GM21367 (cell line): ENCODE results near the gene MCM7.

Experiments used
- ATAC-seq: cut with Tn5 transposase; IDR thresholded peaks from one replicate; pipeline ENCODE4 v1.9.1; 2021; ENCODE audit not compliant: unreplicated experiment

The MCM7 gene

DNA sequence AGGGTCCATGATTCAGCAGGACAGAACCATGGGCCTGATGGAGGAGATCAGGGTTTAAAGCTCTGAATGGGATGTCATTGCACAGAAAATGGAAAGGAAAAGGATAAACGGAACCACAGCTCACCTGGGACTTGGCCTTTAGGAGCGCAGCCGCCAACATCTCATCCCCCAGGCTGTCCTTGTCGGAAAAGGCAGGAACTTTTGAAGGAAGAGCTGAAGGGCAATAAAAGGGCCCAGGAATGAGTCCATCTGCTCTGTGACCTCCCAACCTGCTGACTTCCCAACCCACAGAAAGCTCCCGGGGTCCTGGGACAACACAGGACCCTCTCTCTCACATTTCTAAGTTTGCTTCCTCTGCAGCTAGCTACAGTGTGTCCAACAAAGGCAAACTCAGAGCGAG, 25.8 kb downstream of the MCM7 start:
- no peak for ATAC-seq

DNA sequence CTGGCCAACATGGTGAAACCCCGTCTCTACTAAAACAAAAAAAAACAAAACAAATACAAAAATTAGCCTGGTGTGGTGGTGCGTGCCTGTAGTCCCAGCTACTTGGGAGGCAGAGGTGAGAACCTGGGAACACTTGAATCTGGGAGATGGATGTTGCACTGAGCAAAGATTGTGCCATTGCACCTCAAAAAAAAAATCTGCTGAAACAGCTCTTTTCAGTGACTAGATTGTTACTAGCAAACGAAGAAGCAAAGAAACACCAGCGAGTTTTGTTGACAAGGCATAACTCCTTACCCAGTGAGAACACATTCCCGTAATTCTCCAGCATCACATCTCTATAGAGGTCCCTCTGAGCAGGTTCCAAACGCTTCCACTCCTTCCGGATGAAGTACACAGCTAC, 26.4 kb downstream of the MCM7 start:
- no peak for ATAC-seq

DNA sequence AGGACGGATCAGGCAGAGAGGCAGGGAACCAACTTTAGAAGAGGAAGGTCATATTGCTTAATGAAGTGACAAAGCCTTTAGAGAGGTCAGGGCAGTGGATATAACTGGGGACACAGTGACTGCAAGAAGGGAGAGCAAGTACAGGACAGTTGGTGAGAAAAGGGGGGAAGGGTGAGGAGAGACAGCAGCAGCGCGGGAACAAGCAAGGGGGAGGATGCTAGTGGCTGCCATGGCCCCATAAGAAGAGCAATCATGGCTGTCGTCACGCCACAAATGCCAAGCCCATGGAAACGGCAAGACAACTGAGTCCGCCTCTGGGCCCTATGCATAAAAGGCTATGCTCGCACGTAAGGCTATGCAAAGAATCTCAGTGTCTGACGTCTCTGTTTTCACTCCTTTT, 28.7 kb downstream of the MCM7 start:
- no peak for ATAC-seq

DNA sequence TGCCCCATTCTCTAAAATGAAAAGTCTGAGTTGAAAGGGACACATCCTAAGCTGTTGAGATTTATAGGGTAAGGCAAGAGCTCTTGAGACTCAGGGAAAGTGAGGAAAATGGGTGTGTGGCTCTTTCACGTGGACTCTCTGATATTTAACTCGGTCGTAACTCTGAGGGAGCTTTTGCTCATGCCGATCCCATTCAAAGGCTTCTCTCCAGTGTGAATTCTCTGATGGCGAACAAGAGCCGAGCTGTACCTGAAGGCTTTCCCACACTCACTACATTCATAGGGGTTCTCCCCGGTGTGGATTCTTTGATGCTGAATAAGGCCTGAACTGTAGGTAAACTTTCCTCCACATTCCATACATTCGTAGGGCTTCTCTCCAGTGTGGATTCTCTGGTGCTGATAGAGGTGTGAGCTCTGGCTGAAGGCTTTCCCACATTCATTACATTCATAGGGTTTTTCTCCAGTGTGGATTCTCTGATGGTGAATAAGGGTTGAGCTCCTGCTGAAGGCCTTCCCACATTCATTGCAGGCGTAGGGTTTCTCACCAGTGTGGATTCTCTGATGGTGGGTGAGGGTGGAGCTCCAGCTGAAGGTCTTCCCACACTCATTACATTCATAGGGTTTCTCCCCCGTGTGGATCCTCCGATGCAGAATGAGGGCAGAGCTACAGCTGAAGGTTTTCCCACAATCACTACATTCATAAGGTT, 30.0 kb downstream of the MCM7 start:
- ATAC-seq, result no peak

DNA sequence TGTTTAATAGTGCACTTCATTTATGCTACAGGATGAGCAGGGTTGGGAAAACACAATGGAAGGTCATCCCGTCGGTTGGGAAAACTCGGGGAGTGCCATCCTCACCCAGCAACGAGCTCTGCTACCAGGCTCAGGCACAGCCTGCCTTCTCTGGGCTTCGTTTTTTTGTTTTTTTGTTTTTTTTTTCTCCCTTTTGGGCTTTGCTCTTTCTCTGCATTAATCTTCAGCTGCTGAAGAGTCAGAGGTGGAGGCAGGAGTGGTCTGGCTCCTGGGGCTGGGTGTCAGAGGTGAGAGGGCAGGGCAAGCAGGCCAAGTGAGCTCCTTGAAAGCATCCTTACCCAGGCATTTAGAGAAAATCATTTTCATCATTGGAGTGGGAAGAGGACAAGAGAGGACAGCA, 31.2 kb downstream of the MCM7 start:
- ATAC-seq, result no peak

DNA sequence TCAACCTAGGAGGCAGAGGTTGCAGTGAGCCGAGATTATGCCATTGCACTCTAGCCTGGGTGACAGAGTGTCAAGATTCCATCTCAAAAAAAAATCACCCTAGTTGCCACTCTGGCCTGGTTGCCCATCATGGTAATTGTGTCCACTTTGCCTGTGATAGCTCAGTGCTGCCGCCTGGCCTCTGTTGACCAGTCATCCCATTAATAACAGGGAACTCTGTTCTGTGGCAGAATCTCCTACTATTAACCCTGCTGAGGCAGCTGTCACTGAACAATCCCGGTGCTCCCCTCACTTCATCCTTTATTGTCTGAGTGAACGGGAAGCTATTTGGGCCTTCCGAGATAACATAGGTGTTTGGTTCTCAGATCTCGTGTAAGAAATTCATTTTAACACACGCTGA, 34.2 kb downstream of the MCM7 start:
- no peak for ATAC-seq

DNA sequence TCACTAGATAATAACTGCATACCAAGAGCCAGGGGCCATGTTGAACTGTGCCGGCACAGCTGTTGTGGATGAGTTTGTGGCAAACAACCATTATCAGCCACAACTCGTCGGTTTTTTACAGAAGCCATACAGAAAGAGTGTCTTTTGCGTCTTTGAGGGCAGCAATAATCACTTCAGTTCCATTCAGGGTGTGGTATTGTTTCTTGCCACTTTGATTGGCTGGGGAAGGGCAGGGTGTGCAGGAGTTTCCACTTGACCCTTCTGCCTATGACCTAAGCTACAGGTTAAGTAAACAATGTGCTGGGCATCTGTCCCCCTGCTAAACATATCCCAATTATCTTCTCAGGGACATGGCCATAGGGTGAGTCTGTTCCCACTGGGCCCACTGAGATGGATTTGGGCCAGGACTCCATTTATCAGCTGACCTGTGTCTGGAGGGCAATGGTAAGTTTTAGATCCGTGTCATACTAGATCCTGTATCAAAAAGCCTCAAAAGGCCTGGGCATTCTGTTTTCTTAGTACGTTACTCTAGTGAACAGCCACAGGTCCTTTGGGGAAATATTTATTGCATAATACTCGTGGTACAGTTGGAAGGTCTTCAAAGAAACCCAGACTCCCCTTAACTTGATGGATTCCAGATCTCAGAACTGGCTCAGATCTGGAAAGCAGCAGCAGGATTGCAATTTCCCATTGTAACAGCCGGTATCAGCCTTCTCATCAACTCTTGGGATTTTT, 35.6 kb downstream of the MCM7 start:
- no peak for ATAC-seq

DNA sequence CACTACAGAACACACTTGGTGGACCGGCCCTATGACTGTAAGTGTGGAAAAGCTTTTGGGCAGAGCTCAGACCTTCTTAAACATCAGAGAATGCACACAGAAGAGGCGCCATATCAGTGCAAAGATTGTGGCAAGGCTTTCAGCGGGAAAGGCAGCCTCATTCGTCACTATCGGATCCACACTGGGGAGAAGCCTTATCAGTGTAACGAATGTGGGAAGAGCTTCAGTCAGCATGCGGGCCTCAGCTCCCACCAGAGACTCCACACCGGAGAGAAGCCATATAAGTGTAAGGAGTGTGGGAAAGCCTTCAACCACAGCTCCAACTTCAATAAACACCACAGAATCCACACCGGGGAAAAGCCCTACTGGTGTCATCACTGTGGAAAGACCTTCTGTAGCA, 37.0 kb downstream of the MCM7 start:
- ATAC-seq, result no peak

DNA sequence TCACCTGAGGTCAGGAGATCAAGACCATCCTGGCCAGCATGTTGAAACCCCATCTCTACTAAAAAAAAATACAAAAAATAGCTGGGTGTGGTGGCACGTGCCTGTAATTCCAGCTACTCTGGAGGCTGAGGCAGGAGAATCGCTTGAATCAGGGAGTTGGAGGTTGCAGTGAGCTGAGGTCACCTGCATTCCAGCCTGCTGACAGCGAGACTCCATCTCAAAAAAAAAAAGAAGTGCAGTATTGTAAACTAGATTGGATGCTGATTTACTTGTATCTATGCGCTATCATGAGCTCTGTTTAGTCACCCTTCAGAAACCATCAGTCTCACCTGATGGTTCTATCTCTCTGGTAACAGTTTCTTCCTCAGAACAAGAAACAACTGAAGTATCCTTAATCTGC, 37.8 kb downstream of the MCM7 start:
- ATAC-seq, result no peak

DNA sequence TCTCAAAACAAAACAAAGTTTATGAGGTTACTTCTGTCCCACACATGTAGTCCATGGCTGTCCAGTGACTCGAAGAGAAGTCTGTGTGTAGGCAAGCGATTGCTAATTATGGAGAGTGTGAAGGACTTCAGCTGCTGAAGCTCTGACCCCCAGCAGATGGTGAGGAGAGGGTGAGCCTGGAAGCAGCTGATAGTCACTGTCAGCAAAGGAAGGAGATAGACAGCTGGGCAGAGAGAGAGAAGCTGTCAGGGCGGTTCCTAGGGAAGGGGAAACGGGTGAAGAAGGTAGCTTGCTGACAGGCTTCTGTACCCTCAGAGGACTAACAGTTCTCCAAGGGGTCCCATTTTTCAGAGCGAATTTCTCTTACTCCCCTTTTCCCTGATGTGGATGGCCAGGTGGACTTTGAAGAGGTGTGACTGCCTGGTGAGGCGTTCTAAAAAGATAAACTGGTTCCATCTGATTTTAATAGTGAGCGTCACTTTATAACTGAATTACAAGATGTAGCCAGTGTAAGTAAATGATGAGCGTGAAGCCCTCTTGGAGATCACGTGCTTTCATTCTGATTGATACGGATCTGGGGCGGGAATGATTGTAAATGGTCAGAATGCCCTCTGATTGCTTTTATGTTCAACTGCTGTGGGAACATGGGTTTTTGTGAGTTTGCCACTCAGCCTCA, 39.5 kb downstream of the MCM7 start:
- ATAC-seq, result no peak

DNA sequence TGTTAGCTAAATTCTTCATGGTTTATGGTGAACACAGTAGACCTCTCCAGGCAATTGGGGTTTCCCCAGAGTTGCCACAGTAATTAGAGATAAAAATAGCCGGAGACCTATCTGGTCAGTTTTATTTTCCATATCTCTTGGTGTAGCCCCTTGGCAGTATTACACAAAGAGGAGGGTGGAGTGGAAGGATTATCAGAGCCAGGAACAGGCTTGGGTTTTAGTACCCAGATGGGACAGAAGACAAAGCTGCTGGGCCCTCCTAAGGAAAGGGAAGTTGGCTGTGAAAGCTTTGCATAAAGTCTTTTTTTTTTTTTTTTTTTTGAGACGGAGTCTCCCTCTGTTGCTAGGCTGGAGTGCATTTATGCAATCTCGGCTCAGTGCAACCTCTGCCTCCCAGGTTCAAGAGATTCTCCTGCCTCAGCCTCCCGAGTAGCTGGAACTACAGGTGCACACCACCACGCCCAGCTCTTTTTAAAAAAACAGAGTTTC, 41.9 kb downstream of the MCM7 start:
- no peak for ATAC-seq

DNA sequence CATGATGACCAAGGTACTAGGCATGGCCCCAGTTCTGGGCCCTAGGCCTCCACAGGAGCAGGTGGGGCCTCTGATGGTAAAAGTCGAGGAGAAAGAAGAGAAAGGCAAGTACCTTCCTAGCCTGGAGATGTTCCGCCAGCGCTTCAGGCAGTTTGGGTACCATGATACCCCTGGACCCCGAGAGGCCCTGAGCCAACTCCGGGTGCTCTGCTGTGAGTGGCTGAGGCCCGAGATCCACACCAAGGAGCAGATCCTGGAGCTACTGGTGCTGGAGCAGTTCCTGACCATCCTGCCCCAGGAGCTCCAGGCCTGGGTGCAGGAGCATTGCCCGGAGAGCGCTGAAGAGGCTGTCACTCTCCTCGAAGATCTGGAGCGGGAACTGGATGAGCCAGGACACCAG, 44.2 kb downstream of the MCM7 start:
- no peak for ATAC-seq

DNA sequence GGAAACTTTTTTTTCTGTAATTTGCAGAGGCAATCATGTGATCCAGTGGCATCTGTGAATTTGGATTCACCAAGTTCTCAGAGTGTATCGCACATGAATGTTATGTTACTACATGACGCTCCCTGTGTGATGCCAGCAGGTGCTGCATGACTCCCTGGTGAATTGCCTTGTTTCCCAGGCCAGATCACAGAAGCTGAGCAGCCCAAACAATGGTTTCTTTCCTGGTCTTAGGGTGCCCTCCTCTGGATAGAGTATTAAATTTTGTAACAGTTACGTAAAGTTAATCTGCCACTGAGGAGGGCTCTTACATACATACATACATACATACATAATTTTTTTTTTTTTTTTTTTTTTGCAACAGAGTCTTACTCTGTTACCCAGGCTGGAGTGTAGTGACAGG, 48.0 kb downstream of the MCM7 start:
- ATAC-seq, result no peak

DNA sequence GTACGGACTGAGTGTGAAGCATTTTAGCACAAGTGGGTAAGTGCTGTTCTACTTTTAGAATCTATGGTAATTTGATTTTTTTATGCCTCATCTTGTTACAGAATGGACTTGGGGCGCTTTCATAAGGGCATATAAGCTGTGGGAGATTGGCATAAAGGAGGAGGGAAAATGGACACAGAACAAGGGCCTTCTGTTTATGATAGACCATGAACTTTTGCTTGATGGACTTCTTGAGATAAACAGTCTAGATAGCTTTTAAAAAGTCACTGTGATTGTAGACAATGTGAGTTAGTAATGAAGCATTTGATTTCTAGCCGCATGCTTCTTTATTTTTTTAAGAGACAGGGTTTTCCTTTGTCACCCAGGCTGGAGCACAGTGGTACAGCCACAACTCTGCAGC, 49.6 kb downstream of the MCM7 start:
- no peak for ATAC-seq

DNA sequence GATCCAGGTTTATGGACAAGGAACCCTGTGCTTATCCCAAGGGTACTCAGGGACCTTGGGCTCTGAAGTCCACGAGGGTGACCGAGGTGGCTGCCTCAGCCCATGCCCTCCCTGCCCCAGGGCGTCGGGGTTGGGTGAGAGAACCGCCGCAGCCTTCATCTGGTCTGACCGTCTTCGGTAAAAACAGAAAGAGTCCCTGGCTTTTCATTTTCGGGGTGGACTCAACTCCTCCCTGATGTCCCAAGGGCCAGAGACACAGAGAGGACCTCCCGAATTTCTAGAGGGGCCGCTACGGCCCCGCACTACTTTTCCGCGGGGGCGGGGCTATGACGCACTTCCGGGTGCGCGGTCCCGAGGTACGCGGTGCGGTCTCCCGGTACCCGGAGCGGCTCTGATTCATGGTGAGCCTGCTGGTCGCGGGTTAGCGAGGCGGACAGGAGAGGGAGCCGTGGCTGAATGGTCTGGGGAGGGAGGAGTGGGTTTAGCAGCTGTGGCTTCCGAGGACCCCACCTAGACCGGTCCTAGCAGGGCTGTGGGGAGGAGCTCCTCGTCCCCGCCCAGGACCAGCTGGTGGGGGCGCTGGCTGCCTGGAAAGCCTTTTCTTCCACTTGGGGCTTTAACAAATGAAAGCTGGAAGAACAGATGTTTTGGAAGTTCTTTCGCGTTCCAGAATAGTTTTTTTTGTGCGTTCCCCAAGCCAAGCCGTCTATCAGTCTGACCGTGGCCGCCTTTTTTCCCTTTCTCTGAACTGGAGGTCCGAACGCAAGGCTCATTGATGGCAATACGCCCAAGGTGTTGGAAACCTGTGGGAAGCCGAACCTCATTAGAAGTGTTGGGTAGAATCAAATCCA, 51.5 kb downstream of the MCM7 start, which contains the start of gene ZSCAN21:
ZSCAN21 (plus strand) TSS at position 334 of the 851 bp plus-strand sequence. CDS start 7,233 bp downstream, outside the sequence.
- peak; percentile 79 for ATAC-seq

DNA sequence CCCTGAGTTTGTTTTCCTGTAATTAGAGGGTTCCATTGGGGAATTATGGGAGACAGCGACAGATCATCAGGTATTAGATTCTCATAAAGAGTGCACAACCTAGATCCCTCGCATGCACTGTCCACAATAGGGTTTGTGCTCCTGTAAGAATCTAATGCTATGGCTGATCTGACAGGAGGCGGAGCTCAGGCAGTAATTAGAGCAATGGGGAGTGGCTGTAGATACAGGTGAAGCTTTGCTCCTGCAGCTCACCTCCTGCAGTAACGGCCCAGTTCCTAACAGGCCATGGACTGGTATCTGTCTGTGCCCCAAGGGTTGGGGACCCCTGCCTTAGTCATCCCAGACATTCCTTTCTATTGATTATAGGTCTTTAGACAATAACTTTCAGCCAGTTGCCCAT, 52.5 kb downstream of the MCM7 start:
- ATAC-seq, result no peak

DNA sequence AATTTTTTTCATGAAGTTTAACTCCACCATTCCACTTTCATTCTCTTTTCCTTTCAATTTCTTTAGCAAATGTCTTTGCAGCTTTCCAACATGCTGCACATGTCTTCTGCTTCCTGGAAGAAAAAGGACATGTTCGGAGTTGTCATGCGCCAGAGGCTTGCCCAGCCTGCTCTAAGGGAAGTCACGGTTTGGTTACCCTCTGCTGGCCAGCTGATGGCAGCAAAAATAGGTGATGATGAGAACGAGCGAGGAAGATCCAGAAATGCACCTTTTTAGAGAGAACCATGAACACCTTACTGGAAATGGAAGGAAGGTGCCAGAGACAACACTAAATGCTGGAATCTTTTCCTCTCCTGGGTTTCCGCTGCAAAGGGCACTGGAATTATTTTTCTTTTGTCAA, 56.5 kb downstream of the MCM7 start:
- ATAC-seq, result no peak
